DMS79 (cell line): ENCODE results near the gene BIRC2.

Source experiments
- DNase-seq: peaks from one replicate; lab custom pipeline; 2025; lab: John Stamatoyannopoulos, UW

The BIRC2 gene

GRCh38 chr11:102375720-102376399 lies 28.8 kb downstream of the BIRC2 start:
- no peak for DNase-seq

- no peak for DNase-seq
Observed at GRCh38 chr11:102377891-102378290, 30.9 kb downstream of the BIRC2 start.

GRCh38 chr11:102378818-102379217 lies 31.8 kb downstream of the BIRC2 start:
- no peak for DNase-seq

GRCh38 chr11:102382384-102382783 lies 35.4 kb downstream of the BIRC2 start:
- DNase-seq, result no peak

- DNase-seq, result no peak
Observed at GRCh38 chr11:102383839-102384238, 36.8 kb downstream of the BIRC2 start.

- no peak for DNase-seq
Observed at GRCh38 chr11:102384419-102385079, 37.5 kb downstream of the BIRC2 start.

- no peak for DNase-seq
Observed at GRCh38 chr11:102385085-102386007, 38.3 kb downstream of the BIRC2 start.

- DNase-seq, result no peak
Observed at GRCh38 chr11:102386136-102386734, 39.2 kb downstream of the BIRC2 start.

GRCh38 chr11:102387043-102387781 lies 40.2 kb downstream of the BIRC2 start:
- DNase-seq, result no peak

GRCh38 chr11:102389253-102389652 lies 42.2 kb downstream of the BIRC2 start:
- no peak for DNase-seq

GRCh38 chr11:102390667-102391465 lies 43.9 kb downstream of the BIRC2 start:
- no peak for DNase-seq

- no peak for DNase-seq
Observed at GRCh38 chr11:102391549-102392237, 44.7 kb downstream of the BIRC2 start.

- DNase-seq, result no peak
Observed at GRCh38 chr11:102393272-102393730, 46.3 kb downstream of the BIRC2 start.

- no peak for DNase-seq
Observed at GRCh38 chr11:102395720-102396393, 48.8 kb downstream of the BIRC2 start.

GRCh38 chr11:102396708-102397563 lies 49.9 kb downstream of the BIRC2 start:
- DNase-seq, result no peak

GRCh38 chr11:102398297-102398696 lies 51.3 kb downstream of the BIRC2 start:
- no peak for DNase-seq

- DNase-seq, result no peak
Observed at GRCh38 chr11:102399189-102399588, 52.2 kb downstream of the BIRC2 start.

GRCh38 chr11:102400603-102401002 lies 53.6 kb downstream of the BIRC2 start:
- DNase-seq, result no peak
